Loucy (cell line): ENCODE measurements around the gene HOXA11.

Experiments used
- H2AFZ ChIP-seq: fragments of 200-600 bp; sonication (generic); 2 replicates; pipeline ENCODE4 v1.6.0; 2016; ENCODE audit warnings: antibody characterized with exemption, mild to moderate bottlenecking, low read length, moderate library complexity
- H3F3A ChIP-seq: fragments of 200-600 bp; 2 replicates; pipeline ENCODE4 v1.6.0; 2016; ENCODE audit warnings: antibody characterized with exemption, low read depth, mild to moderate bottlenecking
- H3K27me3 ChIP-seq: fragments of 200-600 bp; sonication (generic); 2 replicates; pipeline ENCODE4 v1.6.1; 2014; ENCODE audit warnings: low read length, mild to moderate bottlenecking; ENCODE audit not compliant: insufficient read depth, poor library complexity, severe bottlenecking
- H3K36me3 ChIP-seq: fragments of 200-600 bp; sonication (generic); 2 replicates; pipeline ENCODE4 v1.6.1; 2016; ENCODE audit warnings: low read length; ENCODE audit not compliant: insufficient read depth
- H3K4me1 ChIP-seq: fragments of 200-600 bp; sonication (generic); 2 replicates; pipeline ENCODE4 v1.5.1; 2014; ENCODE audit warnings: low read length, mild to moderate bottlenecking; ENCODE audit not compliant: insufficient read depth, poor library complexity, severe bottlenecking
- H3K4me2 ChIP-seq: fragments of 200-600 bp; sonication (generic); 2 replicates; pipeline ENCODE4 v1.6.0; 2014; ENCODE audit warnings: antibody characterized with exemption, low read length, low read depth, mild to moderate bottlenecking; ENCODE audit not compliant: poor library complexity, severe bottlenecking
- H3K4me3 ChIP-seq: fragments of 200-600 bp; sonication (generic); 2 replicates; pipeline ENCODE4 v1.5.1; 2014; ENCODE audit warnings: low read length, mild to moderate bottlenecking, mixed read lengths; ENCODE audit not compliant: poor library complexity, severe bottlenecking
- H3K79me2 ChIP-seq: fragments of 200-600 bp; sonication (generic); 2 replicates; pipeline ENCODE4 v1.6.1; 2014; ENCODE audit warnings: low read length; ENCODE audit not compliant: insufficient read depth
- H3K9ac ChIP-seq: fragments of 200-600 bp; sonication (generic); 2 replicates; pipeline ENCODE4 v1.6.0; 2014; ENCODE audit warnings: mild to moderate bottlenecking, low read depth, low read length, moderate library complexity; ENCODE audit not compliant: poor library complexity, severe bottlenecking
- H3K9me2 ChIP-seq: fragments of 200-600 bp; sonication (generic); replicated peaks from 2 replicates; pipeline ENCODE4 v1.6.1; 2016; ENCODE audit warnings: low read depth, low read length, mixed read lengths
- H3K9me3 ChIP-seq: fragments of 200-600 bp; sonication (generic); 2 replicates; pipeline ENCODE4 v1.6.1; 2014; ENCODE audit warnings: mild to moderate bottlenecking, antibody characterized with exemption, low read length, low read depth; ENCODE audit not compliant: insufficient read depth
- H4K20me1 ChIP-seq: fragments of 200-600 bp; sonication (generic); 2 replicates; pipeline ENCODE4 v1.6.0; 2014; ENCODE audit warnings: antibody characterized with exemption, low read length, mild to moderate bottlenecking; ENCODE audit not compliant: insufficient read depth, poor library complexity, severe bottlenecking
- CTCF ChIP-seq: fragments of 200-600 bp; sonication (generic); conservative IDR thresholded peaks from 2 replicates; pipeline ENCODE4 v1.5.1; 2014; ENCODE audit warnings: mild to moderate bottlenecking, antibody characterized with exemption, low read length
- EZH2phosphoT487 ChIP-seq: fragments of 200-600 bp; IDR thresholded peaks from 2 replicates; pipeline ENCODE4 v1.6.1; 2018; ENCODE audit warnings: antibody characterized with exemption, mild to moderate bottlenecking, moderate library complexity, borderline replicate concordance

HOXA11 gene

DNA sequence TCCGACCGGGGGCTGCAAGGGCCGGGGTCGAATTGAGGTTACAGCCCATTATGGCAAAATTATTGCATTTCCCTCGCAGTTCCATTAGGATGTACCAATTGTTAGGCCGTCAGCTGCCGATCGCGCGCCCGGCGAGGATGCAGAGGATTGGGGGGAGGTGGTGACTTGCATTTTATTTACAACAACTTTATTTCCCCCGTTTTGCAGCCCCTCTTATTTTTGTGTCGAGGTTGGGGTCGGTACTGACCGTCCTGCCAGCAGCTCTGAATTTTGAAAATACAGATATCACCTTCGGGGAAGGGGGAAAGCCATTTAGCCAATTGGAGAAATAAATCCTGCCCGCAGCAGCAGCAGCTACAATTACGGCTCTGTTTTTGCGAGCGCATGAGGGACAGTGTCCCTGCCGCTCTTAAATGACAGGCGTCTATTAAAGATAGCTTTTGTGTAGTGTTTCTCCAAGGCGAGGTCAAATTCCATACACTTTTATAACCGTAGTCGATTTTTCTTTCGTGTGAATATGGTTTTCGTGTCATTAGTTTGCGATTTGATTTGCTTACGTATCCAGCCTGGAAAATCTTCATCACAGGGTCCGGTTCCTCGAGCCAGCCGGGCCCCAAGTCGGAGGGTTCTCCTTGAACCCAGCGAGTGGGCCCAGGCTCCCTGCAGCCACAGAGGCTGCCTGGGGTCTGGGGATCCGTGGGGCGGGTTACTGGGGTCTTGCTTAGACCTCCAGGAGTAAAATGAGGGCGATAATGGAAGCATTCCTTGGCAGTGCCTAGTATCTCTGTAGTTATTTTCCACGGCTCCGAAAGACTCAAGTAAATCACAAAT, 40.9 kb downstream of the HOXA11 start:
- peak overlapping the region; percentile 94 for H3K4me3 ChIP-seq
- peak overlapping the region; percentile 99 for H3K9ac ChIP-seq
- H3K36me3 ChIP-seq = peaks cover 84% of the 10 kb centered on the region
- H3K79me2 ChIP-seq = peaks cover 100% of the 10 kb centered on the region
- H3K27me3 ChIP-seq = peaks cover 7% of the 10 kb centered on the region
- peaks cover 95% of the 10 kb centered on the region for H4K20me1 ChIP-seq
- peaks cover 4% of the 10 kb centered on the region for H3F3A ChIP-seq
- H2AFZ ChIP-seq = no peak overlapping the region
- peaks cover 51% of the 10 kb centered on the region for H3K4me1 ChIP-seq
- H3K4me2 ChIP-seq = peak overlapping the region; percentile 91
- TF ChIP-seq EZH2phosphoT487 = no peak
- no peak for TF ChIP-seq CTCF
- no peaks in the 10 kb centered on the region for H3K9me2 ChIP-seq
- no peaks in the 10 kb centered on the region for H3K9me3 ChIP-seq

DNA sequence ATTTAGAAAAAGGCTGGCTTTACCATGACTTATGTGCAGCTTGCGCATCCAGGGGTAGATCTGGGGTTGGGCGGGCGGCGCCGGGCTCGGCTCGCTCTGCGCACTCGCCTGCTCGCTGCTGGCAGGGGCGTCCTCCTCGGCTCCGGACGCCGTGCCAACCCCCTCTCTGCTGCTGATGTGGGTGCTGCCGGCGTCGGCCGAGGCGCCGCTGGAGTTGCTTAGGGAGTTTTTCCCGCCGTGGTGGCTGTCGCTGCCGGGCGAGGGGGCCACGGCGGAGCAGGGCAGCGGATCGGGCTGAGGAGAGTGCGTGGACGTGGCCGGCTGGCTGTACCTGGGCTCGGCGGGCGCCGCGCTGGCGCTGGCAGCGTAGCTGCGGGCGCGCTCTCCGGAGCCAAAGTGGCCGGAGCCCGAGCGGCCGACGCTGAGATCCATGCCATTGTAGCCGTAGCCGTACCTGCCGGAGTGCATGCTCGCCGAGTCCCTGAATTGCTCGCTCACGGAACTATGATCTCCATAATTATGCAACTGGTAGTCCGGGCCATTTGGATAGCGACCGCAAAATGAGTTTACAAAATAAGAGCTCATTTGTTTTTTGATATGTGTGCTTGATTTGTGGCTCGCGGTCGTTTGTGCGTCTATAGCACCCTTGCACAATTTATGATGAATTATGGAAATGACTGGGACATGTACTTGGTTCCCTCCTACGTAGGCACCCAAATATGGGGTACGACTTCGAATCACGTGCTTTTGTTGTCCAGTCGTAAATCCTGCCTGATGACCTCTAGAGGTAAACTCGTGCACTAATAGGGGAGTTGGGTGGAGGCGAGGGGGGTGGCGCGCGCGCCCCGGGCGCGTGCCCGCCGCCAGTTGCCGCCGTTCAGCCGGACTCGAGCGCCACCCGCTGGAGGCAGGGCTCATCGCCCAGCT, 41.7 kb downstream of the HOXA11 start, which contains the start of gene HOXA5:
TSS of gene HOXA5 (minus strand) at position 659 of the 927 bp plus-strand sequence. CDS start at position 585, 74 bp downstream.
- Histone ChIP-seq H2AFZ (no peak within 1 kb of the TSS), H3K9ac (peak within 1 kb of the TSS; percentile 99), H3K36me3 (peaks cover 82% of the 10 kb centered on the region), H3K79me2 (peaks cover 100% of the 10 kb centered on the region), H3K4me1 (peaks cover 58% of the 10 kb centered on the region), H3K9me3 (no peaks in the 10 kb centered on the region), H3F3A (peaks cover 4% of the 10 kb centered on the region), H3K27me3 (no peaks in the 10 kb centered on the region), H4K20me1 (peaks cover 95% of the 10 kb centered on the region), H3K9me2 (no peaks in the 10 kb centered on the region), H3K4me2 (peak within 1 kb of the TSS; percentile 91), H3K4me3 (peak within 1 kb of the TSS; percentile 94)
- TF ChIP-seq CTCF (peak; percentile 73), EZH2phosphoT487 (no peak)

- H3F3A ChIP-seq = peaks cover 4% of the 10 kb centered on the region
- H3K27me3 ChIP-seq = no peaks in the 10 kb centered on the region
- H3K4me3 ChIP-seq = peak overlapping the region; percentile 94
- H3K36me3 ChIP-seq = peaks cover 88% of the 10 kb centered on the region
- H3K9me2 ChIP-seq = no peaks in the 10 kb centered on the region
- H2AFZ ChIP-seq = no peak overlapping the region
- H4K20me1 ChIP-seq = peaks cover 96% of the 10 kb centered on the region
- no peaks in the 10 kb centered on the region for H3K9me3 ChIP-seq
- TF ChIP-seq CTCF = no peak
- TF ChIP-seq EZH2phosphoT487 = no peak
- H3K4me2 ChIP-seq = peak overlapping the region; percentile 91
- H3K79me2 ChIP-seq = peaks cover 100% of the 10 kb centered on the region
- peaks cover 65% of the 10 kb centered on the region for H3K4me1 ChIP-seq
- peak overlapping the region; percentile 86 for H3K9ac ChIP-seq
These were observed 42.4 kb downstream of the HOXA11 start for GRCh38 chr7:27142580-27143022.
